ENCODE results near the gene FHIP1B. TPM values are rescaled to one million over a fixed set of nuclear protein-coding genes. Genes with fewer than 3 reads are reported as not detected.
"Not testable (repeated sequence)": the region's sequence is repeated elsewhere in the genome, so short reads cannot be mapped to it uniquely, and the experiment has no call there.

FHIP1B gene
- 13.5 and 15.1 TPM in 2 replicates for total RNA-seq

GRCh38 chr11:6234387-6235107 lies at the start of gene FHIP1B:
Gene FHIP1B, minus strand, starts transcription at chr11:6234636. Its CDS starts 10,120 bp downstream, at chr11:6224516.
- peak within 1 kb of the TSS; percentile 74 for H3K4me3 ChIP-seq (ENCODE audit: low read depth, low read length)
- TF ChIP-seq CTCF (IDR thresholded peaks at IDR 0.05; ENCODE audit: insufficient read depth, low read depth, low read length) = no peak
- DNase-seq (ENCODE audit: low read depth) = peak; percentile 100

GRCh38 chr11:6283453-6284023 lies 49.1 kb upstream of the FHIP1B start:
- no peak overlapping the region for H3K4me3 ChIP-seq (ENCODE audit: low read depth, low read length)
- TF ChIP-seq CTCF (IDR thresholded peaks at IDR 0.05; ENCODE audit: insufficient read depth, low read depth, low read length) = no peak

GRCh38 chr11:6280809-6281208 lies 46.4 kb upstream of the FHIP1B start:
- DNase-seq (ENCODE audit: low read depth); H3K4me3 ChIP-seq (ENCODE audit: low read depth, low read length): not testable (repeated sequence)

More at GRCh38 chr11:6283453-6284023, 49.1 kb upstream of the FHIP1B start:
- no peak for DNase-seq (ENCODE audit: low read depth)

- TF ChIP-seq CTCF (IDR thresholded peaks at IDR 0.05; ENCODE audit: insufficient read depth, low read depth, low read length) = no peak
- DNase-seq (ENCODE audit: low read depth) = no peak
- H3K4me3 ChIP-seq (ENCODE audit: low read depth, low read length) = no peak overlapping the region
Observed at GRCh38 chr11:6273188-6273587, 38.8 kb upstream of the FHIP1B start.

GRCh38 chr11:6271598-6271997 lies 37.2 kb upstream of the FHIP1B start:
- H3K4me3 ChIP-seq (ENCODE audit: low read depth, low read length) = no peak overlapping the region
- TF ChIP-seq CTCF (IDR thresholded peaks at IDR 0.05; ENCODE audit: insufficient read depth, low read depth, low read length) = no peak
- DNase-seq (ENCODE audit: low read depth) = no peak

GRCh38 chr11:6270584-6271246 lies 36.3 kb upstream of the FHIP1B start:
- DNase-seq (ENCODE audit: low read depth) = no peak
- H3K4me3 ChIP-seq (ENCODE audit: low read depth, low read length) = no peak overlapping the region
- no peak for TF ChIP-seq CTCF (IDR thresholded peaks at IDR 0.05; ENCODE audit: insufficient read depth, low read depth, low read length)

GRCh38 chr11:6269994-6270393 lies 35.6 kb upstream of the FHIP1B start:
- no peak overlapping the region for H3K4me3 ChIP-seq (ENCODE audit: low read depth, low read length)
- DNase-seq (ENCODE audit: low read depth) = peak; percentile 21
- TF ChIP-seq CTCF (IDR thresholded peaks at IDR 0.05; ENCODE audit: insufficient read depth, low read depth, low read length) = peak; percentile 37
